Left ventricle myocardium inferior (tissue), 1 donor: ENCODE results near the gene ASIC4. TPM values are rescaled to one million over a fixed set of nuclear protein-coding genes. Genes with fewer than 3 reads are reported as not detected.
A peak's percentile ranks its signal among the peaks of the same experiment; 100 is the strongest.

Experiments used
- DNase-seq: peaks from one replicate; pipeline ENCODE4 v3.0.0-alpha.2; 2020
- H3K27ac ChIP-seq: fragments of 200-600 bp; replicated peaks from 2 replicates; pipeline ENCODE4 v1.8.0; 2021
- H3K27me3 ChIP-seq: fragments of 200-600 bp; 2 replicates; pipeline ENCODE4 v1.8.0; 2021; ENCODE audit warnings: low read depth
- H3K36me3 ChIP-seq: fragments of 200-600 bp; 2 replicates; pipeline ENCODE4 v1.8.0; 2021
- H3K4me1 ChIP-seq: fragments of 200-600 bp; 2 replicates; pipeline ENCODE4 v1.8.0; 2021
- H3K4me3 ChIP-seq: fragments of 200-600 bp; 2 replicates; pipeline ENCODE4 v1.8.0; 2021; ENCODE audit warnings: mild to moderate bottlenecking, moderate library complexity
- H3K9me3 ChIP-seq: fragments of 200-600 bp; replicated peaks from 2 replicates; pipeline ENCODE4 v1.8.0; 2021
- CTCF ChIP-seq: fragments of 200-600 bp; IDR thresholded peaks from 2 replicates; pipeline ENCODE4 v1.8.0; 2021; ENCODE audit warnings: antibody characterized with exemption, mild to moderate bottlenecking, borderline replicate concordance
- intact Hi-C: fragments of 100-400 bp; cut with micrococcal nuclease; formaldehyde crosslinking; loops from one replicate; pipeline ENCODE4 v1.11.0; 2022
- total RNA-seq: library from RNA; stranded (reverse); fragmentation: NEBNext Ultra II Directional; extraction: Animal tissue kit (Norgen Biotek cat#: 25700); gene quantifications from one replicate; pipeline ENCODE4 v1.2.1, GENCODE V29; 2021
- donor health status: DM: no; HTN: yes; CAD: no; lungs with severe emphysema.

ASIC4 gene
- total RNA-seq, 1 donor from 2014 or later = not detected

- no peak for TF ChIP-seq CTCF
- Histone ChIP-seq H3K4me1 (peaks cover 38% of the 10 kb centered on the region), H3K9me3 (no peaks in the 10 kb centered on the region), H3K36me3 (peaks cover 47% of the 10 kb centered on the region), H3K27me3 (peaks cover 28% of the 10 kb centered on the region), H3K4me3 (no peak overlapping the region), H3K27ac (no peak overlapping the region)
- DNase-seq = no peak
- intact Hi-C loops = no loop called here
Observed at GRCh38 chr2:219506802-219507526, 7.3 kb upstream of the ASIC4 start.

- Histone ChIP-seq H3K4me3 (no peak overlapping the region), H3K4me1 (peaks cover 38% of the 10 kb centered on the region), H3K27me3 (peaks cover 37% of the 10 kb centered on the region), H3K27ac (no peak overlapping the region), H3K36me3 (peaks cover 39% of the 10 kb centered on the region), H3K9me3 (no peaks in the 10 kb centered on the region)
- TF ChIP-seq CTCF = no peak
- intact Hi-C loops = no loop called here
- no peak for DNase-seq
Observed at GRCh38 chr2:219507581-219508443, 6.5 kb upstream of the ASIC4 start.

- Histone ChIP-seq H3K4me1 (peaks cover 38% of the 10 kb centered on the region), H3K36me3 (peaks cover 34% of the 10 kb centered on the region), H3K27ac (no peak overlapping the region), H3K4me3 (no peak overlapping the region), H3K9me3 (no peaks in the 10 kb centered on the region), H3K27me3 (peaks cover 42% of the 10 kb centered on the region)
- intact Hi-C loops = no loop called here
- no peak for TF ChIP-seq CTCF
- DNase-seq = no peak
Observed at GRCh38 chr2:219508444-219508734, 5.9 kb upstream of the ASIC4 start.

- Histone ChIP-seq H3K4me3 (peak overlapping the region; percentile 55), H3K27me3 (peaks cover 50% of the 10 kb centered on the region)
- intact Hi-C loops = no loop called here
Observed at GRCh38 chr2:219508971-219509779, 5.1 kb upstream of the ASIC4 start.

More at GRCh38 chr2:219508971-219509779, 5.1 kb upstream of the ASIC4 start:
- peaks cover 44% of the 10 kb centered on the region for H3K4me1 ChIP-seq
- H3K9me3 ChIP-seq = no peaks in the 10 kb centered on the region
- H3K36me3 ChIP-seq = peaks cover 26% of the 10 kb centered on the region
- H3K27ac ChIP-seq = no peak overlapping the region
- no peak for DNase-seq
- TF ChIP-seq CTCF = no peak
